ENCODE results near the gene AOAH. TPM values are rescaled to one million over a fixed set of nuclear protein-coding genes. Genes with fewer than 3 reads are reported as not detected.

Gene AOAH
- total RNA-seq, 4 donors from 2014 or later: 0.69 to 3.2 (median 2.2) TPM

- DNase-seq (ENCODE audit: low spot score in 2 of 2): no peak
- no peak overlapping the region for H3K4me3 ChIP-seq (ENCODE audit: low read depth, poor library complexity, severe bottlenecking)
- no peak for TF ChIP-seq POLR2A (IDR thresholded peaks at IDR 0.05)
- TF ChIP-seq CTCF (IDR thresholded peaks at IDR 0.05): no peak
- WGBS, 2 donors: 74 to 81% methylated on average over 1 of the region's 1 CpG
- intact Hi-C loops (cut with DNase I; ENCODE audit: low total_unique reads): no loop called here
Measured at GRCh38 chr7:36683111-36683510, 41.2 kb downstream of the AOAH start.

GRCh38 chr7:36682102-36682501 is 42.2 kb downstream of the AOAH start:
- DNase-seq (ENCODE audit: low spot score in 2 of 2): no peak
- no peak overlapping the region for H3K4me3 ChIP-seq (ENCODE audit: low read depth, poor library complexity, severe bottlenecking)
- intact Hi-C loops (cut with DNase I; ENCODE audit: low total_unique reads): no loop called here
- no peak for TF ChIP-seq CTCF (IDR thresholded peaks at IDR 0.05)
- TF ChIP-seq POLR2A (IDR thresholded peaks at IDR 0.05): no peak
- WGBS, 2 donors: 61 to 73% methylated on average over 2 of the region's 2 CpGs

GRCh38 chr7:36677769-36678437 is 46.4 kb downstream of the AOAH start:
- intact Hi-C loops (cut with DNase I; ENCODE audit: low total_unique reads): no loop called here
- 84 to 86% methylated on average over 2 of the region's 2 CpGs for WGBS, 2 donors

GRCh38 chr7:36673703-36674102 is 50.6 kb downstream of the AOAH start:
- intact Hi-C loops (cut with DNase I; ENCODE audit: low total_unique reads): no loop called here
- H3K4me3 ChIP-seq (ENCODE audit: low read depth, poor library complexity, severe bottlenecking): no peak overlapping the region
- no peak for TF ChIP-seq POLR2A (IDR thresholded peaks at IDR 0.05)
- no peak for TF ChIP-seq CTCF (IDR thresholded peaks at IDR 0.05)
- 86 to 95% methylated on average over 6 of the region's 6 CpGs for WGBS, 2 donors
- no peak for DNase-seq (ENCODE audit: low spot score in 2 of 2)

More at GRCh38 chr7:36677769-36678437, 46.4 kb downstream of the AOAH start:
- TF ChIP-seq POLR2A (IDR thresholded peaks at IDR 0.05) (no peak), CTCF (IDR thresholded peaks at IDR 0.05) (no peak)
- no peak overlapping the region for H3K4me3 ChIP-seq (ENCODE audit: low read depth, poor library complexity, severe bottlenecking)
- DNase-seq (ENCODE audit: low spot score in 2 of 2): no peak

- TF ChIP-seq CTCF (IDR thresholded peaks at IDR 0.05): no peak
- no peak for TF ChIP-seq POLR2A (IDR thresholded peaks at IDR 0.05)
- no peak for DNase-seq (ENCODE audit: low spot score in 2 of 2)
- no peak overlapping the region for H3K4me3 ChIP-seq (ENCODE audit: low read depth, poor library complexity, severe bottlenecking)
- 89 to 91% methylated on average over 6 of the region's 6 CpGs for WGBS, 2 donors
- intact Hi-C loops (cut with DNase I; ENCODE audit: low total_unique reads): no loop called here
Measured at GRCh38 chr7:36671432-36671829, 52.9 kb downstream of the AOAH start.
